ENCODE results near the gene NXPE1. TPM values are rescaled to one million over a fixed set of nuclear protein-coding genes. Genes with fewer than 3 reads are reported as not detected.

Gene NXPE1
- total RNA-seq, 6 experiments from 2014 or later, result not detected

GRCh38 chr11:114553642-114554041 lies 6.0 kb downstream of the NXPE1 start:
- Histone ChIP-seq H3K27me3 (no peaks in the 10 kb centered on the region), H3K4me3 (no peak overlapping the region), H3K27ac (no peak overlapping the region), H3K4me1 (no peaks in the 10 kb centered on the region), H3K9me3 (no peaks in the 10 kb centered on the region), H3K36me3 (no peaks in the 10 kb centered on the region)
- DNase-seq (no peak), ATAC-seq (no peak)
- 53% methylated on average over 2 of the region's 2 CpGs for WGBS (ENCODE audit: insufficient coverage, low coverage, low lambda C conversion rate, missing lambda C conversion rate)
- intact Hi-C loops (cut with DNase I), result no loop called here
- no peak for TF ChIP-seq POLR2A (IDR thresholded peaks at IDR 0.05)
- no peak for TF ChIP-seq CTCF (IDR thresholded peaks at IDR 0.05)

GRCh38 chr11:114551060-114551459 lies 8.6 kb downstream of the NXPE1 start:
- H3K4me3 ChIP-seq, result no peak overlapping the region
- no peak overlapping the region for H3K27ac ChIP-seq
- H3K9me3 ChIP-seq, result no peaks in the 10 kb centered on the region
- H3K27me3 ChIP-seq, result no peaks in the 10 kb centered on the region
- H3K4me1 ChIP-seq, result no peaks in the 10 kb centered on the region
- intact Hi-C loops (cut with DNase I), result no loop called here
- WGBS (ENCODE audit: insufficient coverage, low coverage, low lambda C conversion rate, missing lambda C conversion rate), result 51% methylated on average over 4 of the region's 4 CpGs
- ATAC-seq, result no peak
- no peak for DNase-seq
- no peaks in the 10 kb centered on the region for H3K36me3 ChIP-seq
- TF ChIP-seq POLR2A (IDR thresholded peaks at IDR 0.05) (no peak), CTCF (IDR thresholded peaks at IDR 0.05) (no peak)

GRCh38 chr11:114525682-114526081 lies 34.0 kb downstream of the NXPE1 start:
- Histone ChIP-seq H3K27me3 (no peaks in the 10 kb centered on the region), H3K36me3 (no peaks in the 10 kb centered on the region), H3K27ac (no peak overlapping the region), H3K9me3 (no peaks in the 10 kb centered on the region), H3K4me3 (no peak overlapping the region), H3K4me1 (no peaks in the 10 kb centered on the region)
- TF ChIP-seq POLR2A (IDR thresholded peaks at IDR 0.05), result no peak
- TF ChIP-seq CTCF (IDR thresholded peaks at IDR 0.05), result no peak
- no peak for ATAC-seq
- DNase-seq, result no peak
- 69% methylated on average over 2 of the region's 2 CpGs for WGBS (ENCODE audit: insufficient coverage, low coverage, low lambda C conversion rate, missing lambda C conversion rate)
- intact Hi-C loops (cut with DNase I), result no loop called here

GRCh38 chr11:114524122-114524521 lies 35.6 kb downstream of the NXPE1 start:
- no peak for ATAC-seq
- H3K4me3 ChIP-seq, result no peak overlapping the region

More at GRCh38 chr11:114524122-114524521, 35.6 kb downstream of the NXPE1 start:
- TF ChIP-seq POLR2A (IDR thresholded peaks at IDR 0.05) (no peak), CTCF (IDR thresholded peaks at IDR 0.05) (no peak)
- H3K9me3 ChIP-seq, result no peaks in the 10 kb centered on the region
- no peaks in the 10 kb centered on the region for H3K27me3 ChIP-seq
- H3K27ac ChIP-seq, result no peak overlapping the region
- no peaks in the 10 kb centered on the region for H3K4me1 ChIP-seq
- no peak for DNase-seq
- WGBS (ENCODE audit: insufficient coverage, low coverage, low lambda C conversion rate, missing lambda C conversion rate), result 50% methylated on average over 1 of the region's 1 CpG
- intact Hi-C loops (cut with DNase I), result no loop called here
- H3K36me3 ChIP-seq, result no peaks in the 10 kb centered on the region

Measured in right lobe of liver (tissue), 6 donors.